GM20431 (cell line): ENCODE results near the gene SMIM1.

Experiments
- in situ Hi-C: fragments of 300-500 bp; cut with MseI, MboI; formaldehyde crosslinking; loops from one replicate; pipeline ENCODE4 v1.15.0; 2020; ENCODE audit warnings: low sequenced_read_pairs; ENCODE audit not compliant: unreplicated experiment

SMIM1 gene, protein sequence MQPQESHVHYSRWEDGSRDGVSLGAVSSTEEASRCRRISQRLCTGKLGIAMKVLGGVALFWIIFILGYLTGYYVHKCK

DNA sequence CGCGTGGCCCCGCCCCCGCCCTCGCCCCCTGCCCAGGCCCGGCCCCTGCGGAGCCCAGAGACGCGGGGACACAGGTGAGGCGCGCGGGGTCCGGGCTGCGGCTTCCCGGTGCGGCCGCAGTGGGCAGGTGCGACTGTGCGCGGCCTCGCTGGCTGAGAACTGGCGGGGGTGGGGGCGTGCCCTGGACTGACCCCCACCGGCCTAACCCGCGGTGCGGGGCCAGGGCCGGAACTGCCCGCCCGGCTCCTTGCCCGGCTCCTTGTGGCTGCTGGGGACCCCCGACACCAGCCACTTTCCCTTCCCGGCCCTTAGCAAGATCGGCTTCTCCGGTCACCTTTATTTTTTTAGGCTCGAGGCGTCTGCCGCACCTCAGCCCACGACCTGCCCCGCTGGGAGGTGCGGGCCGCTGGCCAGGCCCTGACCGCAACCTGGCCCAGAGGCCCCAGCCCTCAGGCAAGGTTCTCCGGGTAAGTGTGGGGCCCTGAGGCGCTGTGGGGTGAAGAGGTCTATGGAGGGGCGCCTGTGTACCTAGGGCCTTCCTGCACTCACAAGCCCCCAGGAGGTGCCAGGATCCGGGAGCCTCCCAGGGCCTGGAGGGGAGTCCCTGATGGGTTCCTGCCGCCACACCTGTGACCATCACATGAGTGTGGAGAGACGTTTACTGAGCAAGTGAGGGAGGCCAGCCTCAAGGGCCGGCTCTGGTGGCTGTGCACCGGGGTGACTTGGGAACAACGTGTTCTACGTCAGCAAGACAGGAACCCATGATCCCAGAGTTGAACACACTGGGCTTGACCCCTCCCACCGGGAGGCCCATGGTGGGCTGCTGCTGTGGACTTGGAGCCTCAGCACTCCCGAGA is at the start of gene SMIM1:
SMIM1 (plus strand) TSS at position 35 of the 857 bp plus-strand sequence. CDS start 2,625 bp downstream, outside the sequence.
- in situ Hi-C loops = no loop called here

DNA sequence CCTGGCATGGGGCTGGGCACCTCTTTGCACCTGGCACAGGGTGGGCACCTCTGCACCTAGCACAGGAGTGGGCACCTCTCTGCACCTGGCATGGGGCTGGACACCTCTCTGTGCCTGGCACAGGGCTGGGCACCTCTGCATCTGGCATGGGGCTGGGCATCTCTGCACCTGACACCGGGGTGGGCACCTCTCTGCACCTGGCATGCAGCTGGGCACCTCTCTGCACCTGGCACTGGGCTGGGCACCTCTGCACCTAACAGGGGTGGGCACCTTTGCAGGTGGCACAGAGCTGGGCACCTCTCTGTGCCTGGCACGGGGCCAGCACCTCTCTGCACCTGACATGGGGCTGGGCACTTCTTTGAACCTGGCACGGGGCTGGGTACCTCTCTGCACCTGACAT is 49.7 kb upstream of the SMIM1 start:
- in situ Hi-C loops = loop anchor here (10.0 kb wide), 1 partner anchor 98 kb away; the partner anchor contains the start of gene TPRG1L

DNA sequence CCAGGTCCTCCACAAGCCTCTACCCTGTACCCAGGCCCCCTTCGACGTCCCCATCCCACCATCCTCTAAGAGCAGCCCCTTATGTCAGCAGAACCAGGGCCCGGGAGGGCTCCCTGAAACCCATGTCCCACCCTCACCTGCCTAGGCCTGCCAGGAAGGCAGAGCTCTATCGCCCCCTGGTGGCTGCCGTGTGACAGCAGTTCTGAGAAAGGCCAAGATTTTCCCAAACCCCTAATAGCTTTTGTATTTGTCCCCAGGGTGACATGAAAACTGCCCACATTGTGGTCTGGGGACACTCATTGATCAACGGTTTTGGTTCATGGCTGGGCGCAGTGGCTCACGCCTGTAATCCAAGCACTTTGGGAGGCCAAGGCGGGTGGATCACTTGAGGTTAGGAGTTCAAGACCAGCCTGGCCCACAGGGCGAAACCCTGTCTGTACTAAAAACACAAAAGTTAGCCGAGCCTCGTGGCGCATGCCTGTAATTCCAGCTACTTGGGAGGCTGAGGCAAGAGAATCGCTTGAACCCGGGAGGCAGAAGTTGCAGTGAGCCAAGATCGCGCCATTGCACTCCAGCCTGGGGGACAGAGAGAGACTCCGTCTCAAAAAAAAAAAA is 48.0 kb upstream of the SMIM1 start:
- in situ Hi-C loops = loop anchor here (10.0 kb wide), 1 partner anchor 100 kb away; the partner anchor contains the start of gene TPRG1L

DNA sequence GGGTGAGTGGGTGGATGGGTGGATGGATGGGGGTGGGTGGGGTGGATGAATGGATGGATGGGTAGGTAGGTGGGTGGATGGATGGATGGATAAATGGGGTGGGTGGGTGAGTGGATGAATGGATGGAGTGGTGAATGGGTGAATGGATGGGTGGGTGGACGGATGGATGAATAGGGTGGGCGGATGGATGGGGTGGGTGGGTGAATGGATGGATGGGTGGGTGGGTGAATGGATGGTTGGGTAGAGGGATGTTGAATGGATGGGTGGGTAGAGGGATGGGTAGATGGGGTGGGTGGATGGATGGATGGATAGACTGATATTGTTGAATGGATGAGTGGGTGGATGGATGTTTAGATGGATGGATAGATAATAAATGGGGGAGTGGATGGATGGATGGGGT is 47.2 kb upstream of the SMIM1 start:
- in situ Hi-C loops = loop anchor here (10.0 kb wide), 1 partner anchor 101 kb away; the partner anchor contains the start of gene TPRG1L

DNA sequence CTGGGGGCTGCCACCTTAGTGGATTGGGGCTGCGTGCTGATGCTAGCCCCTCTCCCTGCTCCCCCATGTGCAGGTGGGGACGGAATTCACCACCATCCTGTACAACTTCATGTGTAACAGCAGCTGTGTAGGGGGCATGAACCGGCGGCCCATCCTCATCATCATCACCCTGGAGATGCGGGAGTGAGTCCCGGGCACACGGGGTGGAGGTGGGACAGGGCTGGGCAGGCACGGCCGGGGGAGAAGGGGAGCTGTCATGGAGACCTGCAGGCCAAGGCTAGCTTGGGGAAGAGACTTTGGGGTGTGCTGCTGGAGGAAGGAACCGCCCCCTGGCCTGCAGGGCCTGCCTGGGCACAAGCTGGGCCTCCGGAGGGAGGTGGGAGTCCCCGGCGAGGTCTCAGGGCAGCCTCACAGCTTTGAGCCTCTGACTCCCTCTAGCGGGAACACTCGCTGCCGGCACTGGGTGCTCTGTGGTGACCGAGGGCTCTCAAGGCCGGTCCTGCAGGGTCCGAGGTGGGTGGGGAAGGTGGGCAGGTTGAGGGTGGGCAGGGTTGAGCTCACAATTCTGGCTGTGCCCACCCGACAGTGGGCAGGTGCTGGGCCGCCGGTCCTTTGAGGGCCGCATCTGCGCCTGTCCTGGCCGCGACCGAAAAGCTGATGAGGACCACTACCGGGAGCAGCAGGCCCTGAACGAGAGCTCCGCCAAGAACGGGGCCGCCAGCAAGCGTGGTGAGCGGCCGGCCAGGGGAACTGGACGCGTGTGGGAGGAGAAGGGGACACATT is 45.3 kb upstream of the SMIM1 start:
- in situ Hi-C loops = loop anchor here (10.0 kb wide), 1 partner anchor 102 kb away; the partner anchor contains the start of gene TPRG1L

DNA sequence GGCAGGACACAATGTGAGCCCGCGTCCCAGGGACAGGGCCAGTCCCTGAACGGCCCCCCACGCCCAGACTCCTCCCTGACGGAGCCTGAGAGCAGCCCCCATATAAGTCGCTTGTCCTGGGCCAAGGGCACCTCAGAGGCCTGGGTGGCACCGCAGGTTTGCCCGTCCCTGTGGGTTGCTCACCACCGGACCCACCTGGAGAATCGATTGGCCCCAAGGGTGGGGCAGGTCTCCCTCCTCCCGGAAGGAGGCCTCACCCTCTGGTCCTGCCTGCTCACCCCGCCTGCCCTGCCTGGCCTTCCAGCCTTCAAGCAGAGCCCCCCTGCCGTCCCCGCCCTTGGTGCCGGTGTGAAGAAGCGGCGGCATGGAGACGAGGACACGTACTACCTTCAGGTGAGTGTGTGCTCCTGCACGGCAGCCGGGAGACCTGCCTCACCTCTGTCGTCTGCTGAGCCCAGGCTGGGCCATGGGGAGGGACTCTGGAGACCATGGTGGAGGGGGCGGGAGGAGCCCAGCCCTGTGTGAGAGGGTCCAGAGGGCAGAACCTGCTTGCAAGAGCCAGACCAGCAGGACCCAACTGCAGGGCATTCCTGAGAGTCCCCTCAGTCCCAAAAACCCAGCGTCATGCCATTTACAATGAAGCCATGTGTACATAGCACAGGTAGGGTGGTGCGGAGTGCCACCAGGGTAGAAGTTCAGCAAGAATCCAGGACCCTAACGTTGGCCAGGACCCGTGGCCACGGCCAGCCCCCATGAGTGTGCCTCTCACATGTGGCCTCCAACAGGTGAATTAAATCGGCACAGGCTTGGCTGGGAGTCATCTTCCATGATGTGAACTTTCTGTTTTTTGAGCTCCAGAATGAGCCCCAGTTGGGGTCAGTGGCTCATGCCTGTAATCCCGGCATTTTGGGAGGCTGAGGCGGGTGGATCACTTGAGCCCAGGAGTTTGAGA is 44.4 kb upstream of the SMIM1 start:
- in situ Hi-C loops = loop anchor here (10.0 kb wide), 1 partner anchor 103 kb away; the partner anchor contains the start of gene TPRG1L

DNA sequence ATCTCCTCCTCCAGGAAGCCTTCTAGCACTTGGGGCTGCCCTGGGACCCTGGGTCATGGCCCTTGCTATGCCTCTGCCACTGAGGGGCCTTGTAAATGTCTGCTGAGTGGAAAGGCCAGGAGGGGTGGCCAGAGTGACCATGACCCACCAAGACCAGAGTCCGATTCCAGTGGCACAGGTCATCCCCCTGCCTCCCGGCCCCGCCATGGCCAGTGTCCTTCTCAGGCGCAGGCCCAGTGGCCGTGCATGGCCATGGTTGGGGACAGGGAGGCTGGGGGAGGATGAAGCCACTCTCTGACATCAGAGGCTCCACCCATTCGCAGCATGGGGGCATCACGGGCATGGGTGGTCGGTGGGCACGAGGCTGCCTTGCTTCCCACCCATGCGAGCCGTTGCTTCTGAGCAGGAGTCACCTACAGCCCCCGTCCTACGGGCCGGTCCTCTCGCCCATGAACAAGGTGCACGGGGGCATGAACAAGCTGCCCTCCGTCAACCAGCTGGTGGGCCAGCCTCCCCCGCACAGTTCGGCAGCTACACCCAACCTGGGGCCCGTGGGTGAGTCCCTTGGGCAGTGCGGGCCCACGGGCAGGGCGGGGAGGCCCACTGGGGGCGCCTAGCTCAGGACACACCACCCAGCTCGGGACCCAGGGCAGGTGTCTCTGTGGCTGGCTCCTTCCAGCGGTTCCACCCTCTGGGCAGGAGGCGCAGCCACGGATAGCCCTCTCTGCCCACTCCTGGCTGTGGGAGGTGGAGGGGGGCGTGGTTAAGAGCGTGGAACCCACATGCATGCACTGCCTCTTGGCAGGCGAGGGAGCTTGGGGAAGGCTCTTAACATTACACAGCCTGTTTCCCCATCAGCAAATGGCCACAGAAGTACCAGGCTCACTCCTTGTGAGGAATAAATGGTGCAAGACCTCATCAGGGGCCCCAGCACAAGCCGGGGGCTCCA is 42.7 kb upstream of the SMIM1 start:
- in situ Hi-C loops = loop anchor here (10.0 kb wide), 1 partner anchor 105 kb away; the partner anchor contains the start of gene TPRG1L

DNA sequence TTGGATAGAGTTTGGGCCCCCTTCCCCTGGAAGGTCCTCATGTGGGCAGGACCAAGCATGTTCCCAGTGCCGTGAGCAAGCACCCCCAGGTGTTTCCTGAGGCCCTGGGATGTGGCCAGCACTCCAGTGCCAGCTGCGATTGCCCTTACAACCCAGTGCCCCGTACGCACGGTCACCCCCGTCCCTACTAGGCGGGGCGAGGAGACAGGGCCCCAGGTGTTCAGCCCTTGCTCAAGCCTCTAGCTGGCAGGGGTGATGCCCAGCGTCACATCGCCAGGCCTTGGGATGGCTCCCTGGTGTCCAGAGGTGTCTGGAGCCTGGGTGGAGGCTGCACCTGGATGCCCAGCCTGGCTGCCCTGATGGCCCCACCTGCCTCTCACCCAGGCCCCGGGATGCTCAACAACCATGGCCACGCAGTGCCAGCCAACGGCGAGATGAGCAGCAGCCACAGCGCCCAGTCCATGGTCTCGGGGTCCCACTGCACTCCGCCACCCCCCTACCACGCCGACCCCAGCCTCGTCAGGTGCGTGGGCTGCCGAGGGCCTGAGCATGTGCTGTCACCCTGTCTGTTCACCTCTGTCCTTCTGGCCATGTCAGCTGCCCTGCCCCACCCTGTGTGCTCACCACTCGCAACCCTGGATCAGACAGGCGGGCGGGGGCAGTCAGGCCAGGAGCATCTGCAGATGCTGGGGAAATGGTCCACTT is 41.9 kb upstream of the SMIM1 start:
- in situ Hi-C loops = no loop called here

DNA sequence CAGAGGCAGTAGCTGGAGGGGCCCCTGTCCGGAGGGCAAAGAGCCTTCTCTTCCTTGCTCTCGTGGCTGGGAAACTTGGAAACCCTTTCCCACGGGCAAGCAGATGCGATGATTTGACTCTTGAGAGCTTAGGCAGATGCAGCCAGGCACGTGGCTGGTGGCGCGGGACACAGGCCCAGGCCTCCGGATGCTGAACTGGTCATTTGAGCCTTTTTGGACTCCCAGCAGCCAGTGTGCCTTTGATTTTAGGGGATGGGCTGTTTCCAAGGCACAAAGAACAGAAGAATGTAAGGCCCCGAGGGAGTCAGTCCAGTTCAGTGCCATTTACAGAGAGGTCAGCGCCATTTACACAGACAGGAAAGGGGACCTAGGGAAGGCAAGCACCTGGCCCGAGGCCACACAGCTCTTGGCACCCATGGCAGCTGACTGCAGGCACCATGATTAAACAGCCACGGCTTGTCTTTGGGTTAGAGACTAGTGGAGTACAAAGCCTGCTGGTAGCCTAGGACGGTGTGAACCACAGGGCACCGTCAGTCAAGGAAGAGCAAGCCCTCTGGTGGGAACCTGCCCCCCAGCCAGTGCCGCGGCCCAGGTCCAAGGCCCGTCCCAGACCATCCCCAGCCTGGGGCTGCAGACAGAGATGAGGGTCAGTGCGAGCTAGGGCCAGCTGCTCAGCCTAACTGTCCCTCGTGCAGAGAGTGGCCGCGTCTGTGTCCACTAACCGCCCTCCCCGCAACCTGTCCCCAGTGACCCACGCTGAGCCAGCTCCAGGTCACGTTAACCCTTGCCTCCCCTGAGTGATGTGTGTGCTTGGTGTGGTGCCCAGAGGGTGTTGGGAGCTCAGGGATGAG is 40.7 kb upstream of the SMIM1 start:
- in situ Hi-C loops = no loop called here

DNA sequence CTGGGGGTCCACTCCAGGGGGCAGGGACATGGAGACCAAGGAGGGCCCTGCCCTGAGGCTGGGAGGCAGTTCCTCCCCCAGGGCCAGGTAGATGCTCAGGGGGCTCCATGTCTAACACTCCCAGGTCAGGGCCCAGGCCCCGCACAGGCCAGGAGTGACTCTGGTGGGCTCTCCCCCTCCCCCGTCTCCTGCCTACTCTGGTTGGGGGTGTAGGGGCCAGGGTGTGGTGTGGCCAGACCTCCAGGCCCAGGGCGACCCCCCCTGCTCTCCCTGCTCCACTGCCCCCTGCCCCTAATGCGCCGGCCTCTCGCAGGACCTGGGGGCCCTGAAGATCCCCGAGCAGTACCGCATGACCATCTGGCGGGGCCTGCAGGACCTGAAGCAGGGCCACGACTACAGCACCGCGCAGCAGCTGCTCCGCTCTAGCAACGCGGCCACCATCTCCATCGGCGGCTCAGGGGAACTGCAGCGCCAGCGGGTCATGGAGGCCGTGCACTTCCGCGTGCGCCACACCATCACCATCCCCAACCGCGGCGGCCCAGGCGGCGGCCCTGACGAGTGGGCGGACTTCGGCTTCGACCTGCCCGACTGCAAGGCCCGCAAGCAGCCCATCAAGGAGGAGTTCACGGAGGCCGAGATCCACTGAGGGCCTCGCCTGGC is 40.0 kb upstream of the SMIM1 start:
- in situ Hi-C loops = no loop called here

DNA sequence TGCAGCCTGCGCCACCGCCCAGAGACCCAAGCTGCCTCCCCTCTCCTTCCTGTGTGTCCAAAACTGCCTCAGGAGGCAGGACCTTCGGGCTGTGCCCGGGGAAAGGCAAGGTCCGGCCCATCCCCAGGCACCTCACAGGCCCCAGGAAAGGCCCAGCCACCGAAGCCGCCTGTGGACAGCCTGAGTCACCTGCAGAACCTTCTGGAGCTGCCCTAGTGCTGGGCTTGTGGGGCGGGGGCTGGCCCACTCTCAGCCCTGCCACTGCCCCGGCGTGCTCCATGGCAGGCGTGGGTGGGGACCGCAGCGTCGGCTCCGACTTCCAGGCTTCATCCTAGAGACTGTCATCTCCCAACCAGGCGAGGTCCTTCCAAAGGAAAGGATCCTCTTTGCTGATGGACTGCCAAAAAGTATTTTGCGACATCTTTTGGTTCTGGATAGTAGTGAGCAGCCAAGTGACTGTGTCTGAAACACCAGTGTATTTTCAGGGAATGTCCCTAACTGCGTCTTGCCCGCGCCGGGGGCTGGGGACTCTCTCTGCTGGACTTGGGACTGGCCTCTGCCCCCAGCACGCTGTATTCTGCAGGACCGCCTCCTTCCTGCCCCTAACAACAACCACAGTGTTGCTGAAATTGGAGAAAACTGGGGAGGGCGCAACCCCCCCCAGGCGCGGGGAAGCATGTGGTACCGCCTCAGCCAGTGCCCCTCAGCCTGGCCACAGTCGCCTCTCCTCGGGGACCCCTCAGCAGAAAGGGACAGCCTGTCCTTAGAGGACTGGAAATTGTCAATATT is 39.3 kb upstream of the SMIM1 start:
- in situ Hi-C loops = no loop called here

DNA sequence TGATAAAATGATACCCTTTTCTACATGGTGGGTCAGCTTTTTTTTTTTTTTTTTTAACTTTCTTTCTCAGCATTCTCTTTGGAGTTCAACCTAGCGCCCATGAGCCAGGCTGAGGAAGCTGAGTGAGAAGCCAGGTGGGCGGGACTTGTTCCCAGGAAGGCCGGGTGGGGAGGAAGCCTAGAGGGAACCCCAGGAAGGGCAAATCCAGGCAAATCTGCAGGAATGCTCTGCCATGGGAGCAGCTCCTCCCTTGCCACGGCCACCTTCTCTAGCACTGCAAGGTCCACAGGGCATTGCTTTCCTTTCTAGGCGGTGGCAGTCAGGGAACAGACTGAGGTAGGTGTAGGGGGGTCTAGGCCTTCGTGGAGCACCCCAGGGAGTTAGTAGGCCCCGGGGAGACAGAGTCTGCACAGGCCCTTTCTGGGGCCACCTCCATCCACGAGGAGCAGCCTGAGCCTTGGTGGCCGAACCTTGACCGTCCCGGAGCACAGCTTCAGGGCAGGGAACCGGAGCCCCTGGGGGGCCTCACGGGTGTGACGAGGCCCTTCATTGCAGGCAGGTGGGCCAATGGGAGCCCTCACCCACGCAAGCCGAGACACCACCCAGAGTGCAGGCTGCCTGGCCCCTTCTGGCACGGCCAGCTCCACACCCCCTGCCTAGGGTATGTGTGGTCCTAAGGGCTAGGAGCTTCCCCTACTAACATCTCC is 38.5 kb upstream of the SMIM1 start:
- in situ Hi-C loops = no loop called here

DNA sequence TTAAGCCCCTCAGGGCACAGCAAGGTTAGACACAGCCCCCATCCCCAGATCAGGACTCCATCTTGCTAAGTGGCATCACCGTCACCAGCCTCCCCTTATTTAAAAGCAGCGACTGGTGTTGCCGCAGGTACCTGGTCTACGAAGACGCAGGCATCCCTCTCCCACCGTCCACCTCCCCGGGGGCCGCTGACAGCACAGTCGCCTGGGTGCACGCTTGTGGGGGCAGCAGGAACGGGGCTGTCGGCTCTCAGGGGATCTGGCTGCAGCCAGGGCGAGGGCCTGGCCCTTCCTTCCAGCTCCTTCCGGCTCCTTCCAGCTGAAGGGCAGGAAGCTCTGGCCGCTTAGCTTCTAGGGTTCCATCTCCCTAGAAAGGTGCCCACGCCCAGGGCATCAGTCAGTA is 37.9 kb upstream of the SMIM1 start:
- in situ Hi-C loops = no loop called here

DNA sequence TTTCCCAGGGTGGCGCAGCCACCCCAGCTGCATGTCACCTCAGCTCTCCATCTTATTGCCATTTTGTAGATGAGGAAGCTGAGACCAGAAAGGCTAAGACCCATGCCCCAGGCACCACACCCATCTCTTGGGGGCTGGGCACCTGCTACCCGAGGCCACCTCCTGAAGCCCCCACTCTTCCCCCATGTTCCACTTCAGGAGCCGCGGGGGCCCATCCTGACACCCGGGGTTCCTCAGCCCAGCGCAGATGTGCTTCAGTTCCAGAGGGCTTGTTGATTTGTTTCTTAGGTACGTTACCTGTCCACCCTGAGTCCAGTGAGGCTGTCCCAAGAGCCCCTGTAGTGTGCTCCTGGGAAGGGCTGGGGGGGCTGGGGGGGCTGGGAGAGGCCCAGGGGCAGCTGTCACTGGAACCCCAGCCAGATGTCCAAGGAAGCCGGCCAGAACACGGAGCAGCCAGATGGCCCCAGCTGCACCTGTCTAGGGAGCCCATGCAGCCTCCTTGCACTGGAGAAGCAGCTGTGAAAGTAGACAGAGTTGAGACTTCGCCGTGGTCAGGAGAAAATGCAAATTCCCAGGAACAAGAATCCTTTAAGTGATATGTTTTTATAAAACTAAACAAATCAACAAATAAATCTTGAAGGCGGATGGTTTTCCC is 37.4 kb upstream of the SMIM1 start:
- in situ Hi-C loops = no loop called here
